Sigmoid colon (tissue), 7 donors: ENCODE results near the gene SIM1. TPM values are rescaled to one million over a fixed set of nuclear protein-coding genes. Genes with fewer than 3 reads are reported as not detected.

Source experiments
- DNase-seq: peaks from one replicate; pipeline ENCODE4 v3.0.0-alpha.2; 2019
- H3K27ac ChIP-seq, 4 donors: fragments of 200-600 bp; sonication (generic); one replicate each; pipeline ENCODE4 v1.5.1; 2016 to 2019; ENCODE audit warnings: mild to moderate bottlenecking in 1 of 4
- H3K27me3 ChIP-seq, 3 donors: fragments of 200-600 bp; sonication (generic); one replicate each; pipeline ENCODE4 v1.5.1; 2019; ENCODE audit warnings: mild to moderate bottlenecking in 1 of 3
- H3K36me3 ChIP-seq, 4 donors: fragments of 200-600 bp; sonication (generic); one replicate each; pipeline ENCODE4 v1.5.1; 2016 to 2019
- H3K4me1 ChIP-seq, 4 donors: fragments of 200-600 bp; sonication (generic); one replicate each; pipeline ENCODE4 v1.5.1; 2017 to 2019
- H3K4me3 ChIP-seq, 4 donors: fragments of 200-600 bp; sonication (generic); one replicate each; pipeline ENCODE4 v1.5.1; 2017 to 2019; ENCODE audit warnings: mild to moderate bottlenecking in 2 of 4, moderate library complexity in 1 of 4
- H3K9me3 ChIP-seq, 4 donors: fragments of 200-600 bp in 3 of 4; sonication (generic) in 3 of 4; one replicate each; pipeline versions ENCODE4 v1.5.1 to v1.6.1; 2013 to 2019
- EP300 ChIP-seq, 4 donors: sonication (generic); formaldehyde crosslinking; IDR thresholded peaks; one replicate each; pipeline ENCODE4 v1.6.1; 2017; ENCODE audit warnings: antibody characterized with exemption in 4 of 4
- POLR2A ChIP-seq, 2 donors: fragments of 450-650 bp; IDR thresholded peaks; one replicate each; pipeline ENCODE4 v1.6.1; 2016; ENCODE audit warnings: antibody characterized with exemption in 2 of 2, mild to moderate bottlenecking in 2 of 2, moderate library complexity in 2 of 2
- POLR2AphosphoS5 ChIP-seq, 4 donors: sonication (generic); formaldehyde crosslinking; IDR thresholded peaks; one replicate each; pipeline ENCODE4 v1.6.1; 2017; ENCODE audit warnings: antibody characterized with exemption in 4 of 4
- WGBS, 2 donors: extraction: QIAGEN DNeasy Blood & Tissue Kit; methylation state at CpG; one replicate each; pipeline ENCODE4 v1.1.7; 2013; 5-methylcytosine and 5-hydroxymethylcytosine counted together
- intact Hi-C: fragments of 100-400 bp; cut with DNase I; formaldehyde crosslinking; loops from one replicate; pipeline ENCODE4 v1.15.1; 2023
- polyA plus RNA-seq, 3 donors: library from polyadenylated mRNA; stranded (reverse); fragments of 200-250 nt; gene quantifications; one replicate each; pipeline ENCODE4 v1.2.3, GENCODE V29; 2013
- total RNA-seq, 4 donors: library from RNA; depleted of rRNA; stranded (reverse); fragments of >200 nt; gene quantifications; one replicate each; pipeline ENCODE4 v1.1.0, GENCODE V29; 2016
- TF ChIP-seq, protein P1 (sequence below), 4 experiments: fragments of 450-650 bp in 3 of 4; fragments of 200-600 bp in 1 of 4; IDR thresholded peaks; one replicate each; pipeline ENCODE4 v1.5.1; 2016 to 2019; ENCODE audit warnings: antibody characterized with exemption in 4 of 4, mild to moderate bottlenecking in 3 of 4, moderate library complexity in 2 of 4
- donor health status: healthy with polysubstance abuse.
- donor health status: Bipolar disorder and iron deficiency.
- donor health status: healthy.

The SIM1 gene
- total and polyA plus RNA-seq, 7 donors = not detected

GRCh38 chr6:100504786-100505737, 40.3 kb upstream of the SIM1 start:
- no peak overlapping the region for H3K4me3 ChIP-seq
- 76 to 80% methylated on average over 6 of the region's 6 CpGs for WGBS, 2 donors
- H3K9me3 ChIP-seq = no peaks in the 10 kb centered on the region
- no peaks in the 10 kb centered on the region for H3K4me1 ChIP-seq
- intact Hi-C loops = no loop called here
- H3K27ac ChIP-seq = no peak overlapping the region
- TF ChIP-seq, protein P1, sequence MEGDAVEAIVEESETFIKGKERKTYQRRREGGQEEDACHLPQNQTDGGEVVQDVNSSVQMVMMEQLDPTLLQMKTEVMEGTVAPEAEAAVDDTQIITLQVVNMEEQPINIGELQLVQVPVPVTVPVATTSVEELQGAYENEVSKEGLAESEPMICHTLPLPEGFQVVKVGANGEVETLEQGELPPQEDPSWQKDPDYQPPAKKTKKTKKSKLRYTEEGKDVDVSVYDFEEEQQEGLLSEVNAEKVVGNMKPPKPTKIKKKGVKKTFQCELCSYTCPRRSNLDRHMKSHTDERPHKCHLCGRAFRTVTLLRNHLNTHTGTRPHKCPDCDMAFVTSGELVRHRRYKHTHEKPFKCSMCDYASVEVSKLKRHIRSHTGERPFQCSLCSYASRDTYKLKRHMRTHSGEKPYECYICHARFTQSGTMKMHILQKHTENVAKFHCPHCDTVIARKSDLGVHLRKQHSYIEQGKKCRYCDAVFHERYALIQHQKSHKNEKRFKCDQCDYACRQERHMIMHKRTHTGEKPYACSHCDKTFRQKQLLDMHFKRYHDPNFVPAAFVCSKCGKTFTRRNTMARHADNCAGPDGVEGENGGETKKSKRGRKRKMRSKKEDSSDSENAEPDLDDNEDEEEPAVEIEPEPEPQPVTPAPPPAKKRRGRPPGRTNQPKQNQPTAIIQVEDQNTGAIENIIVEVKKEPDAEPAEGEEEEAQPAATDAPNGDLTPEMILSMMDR (IDR thresholded peaks at IDR 0.05) = no peak
- TF ChIP-seq POLR2AphosphoS5 (IDR thresholded peaks at IDR 0.05) = no peak
- TF ChIP-seq EP300 (IDR thresholded peaks at IDR 0.05) = no peak
- TF ChIP-seq POLR2A (IDR thresholded peaks at IDR 0.05) = no peak
- no peaks in the 10 kb centered on the region for H3K27me3 ChIP-seq
- no peak for DNase-seq
- peaks cover 0 to 16% (median 0%) of the 10 kb centered on the region in 4 donors for H3K36me3 ChIP-seq

DNA sequence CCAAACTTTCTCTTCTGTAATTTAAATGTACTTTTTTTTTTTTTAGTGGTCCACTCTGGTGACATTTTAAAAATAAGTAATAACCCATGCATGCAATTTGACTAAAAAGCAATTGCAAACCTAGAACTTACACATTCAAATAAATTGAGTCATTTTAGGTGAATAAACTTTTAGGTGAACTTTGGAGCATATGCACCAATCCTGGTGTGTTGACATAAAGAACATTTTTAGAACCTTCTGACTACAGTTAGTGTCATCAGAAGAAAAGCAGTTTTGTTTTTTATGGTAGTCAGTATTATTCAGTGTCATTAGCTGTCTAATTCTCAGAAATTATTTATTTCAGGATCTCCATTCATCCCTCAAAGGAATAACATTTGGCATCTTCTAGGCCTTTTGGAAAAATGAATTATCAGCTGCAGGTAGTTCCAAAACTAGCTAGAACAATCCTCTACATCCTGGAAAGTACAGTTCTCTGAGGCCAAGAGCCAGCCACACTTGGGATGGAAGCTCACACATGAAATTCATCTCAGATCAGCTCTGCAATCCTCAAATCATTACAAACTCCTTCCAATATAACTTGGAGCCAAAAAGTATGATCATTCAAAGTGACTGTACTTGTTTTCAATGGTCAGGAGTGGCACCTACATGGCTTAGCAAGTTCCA, 38.5 kb upstream of the SIM1 start:
- no peaks in the 10 kb centered on the region for H3K27me3 ChIP-seq
- H3K27ac ChIP-seq = no peak overlapping the region
- no peak for TF ChIP-seq EP300 (IDR thresholded peaks at IDR 0.05)
- no peak for TF ChIP-seq POLR2AphosphoS5 (IDR thresholded peaks at IDR 0.05)
- TF ChIP-seq, protein P1 (IDR thresholded peaks at IDR 0.05) = no peak
- no peak for TF ChIP-seq POLR2A (IDR thresholded peaks at IDR 0.05)
- no peaks in the 10 kb centered on the region for H3K4me1 ChIP-seq
- no peak for DNase-seq
- no peaks in the 10 kb centered on the region for H3K9me3 ChIP-seq
- intact Hi-C loops = no loop called here
- H3K36me3 ChIP-seq = peaks cover 0 to 4% (median 0%) of the 10 kb centered on the region in 4 donors
- H3K4me3 ChIP-seq = no peak overlapping the region

- intact Hi-C loops = no loop called here
- Histone ChIP-seq H3K4me1 (no peaks in the 10 kb centered on the region), H3K9me3 (no peaks in the 10 kb centered on the region), H3K27ac (no peak overlapping the region), H3K27me3 (peaks cover 0 to 3% (median 0%) of the 10 kb centered on the region in 3 donors), H3K36me3 (no peaks in the 10 kb centered on the region), H3K4me3 (no peak overlapping the region)
- DNase-seq = no peak
- WGBS, 2 donors = 20 to 59% methylated on average over 6 of the region's 6 CpGs
- TF ChIP-seq POLR2A (IDR thresholded peaks at IDR 0.05) (no peak), EP300 (IDR thresholded peaks at IDR 0.05) (no peak), POLR2AphosphoS5 (IDR thresholded peaks at IDR 0.05) (no peak)
- TF ChIP-seq, protein P1 (IDR thresholded peaks at IDR 0.05) = no peak
These were observed 28.6 kb upstream of the SIM1 start for GRCh38 chr6:100493206-100493888.

- H3K9me3 ChIP-seq = no peaks in the 10 kb centered on the region
- TF ChIP-seq POLR2AphosphoS5 (IDR thresholded peaks at IDR 0.05) = no peak
- TF ChIP-seq, protein P1 (IDR thresholded peaks at IDR 0.05) = no peak
- intact Hi-C loops = no loop called here
- 46 to 56% methylated on average over 13 of the region's 13 CpGs for WGBS, 2 donors
- no peak overlapping the region for H3K27ac ChIP-seq
- no peak for DNase-seq
- no peaks in the 10 kb centered on the region for H3K36me3 ChIP-seq
- H3K27me3 ChIP-seq = peaks cover 0 to 5% (median 0%) of the 10 kb centered on the region in 3 donors
- H3K4me3 ChIP-seq = no peak overlapping the region
- no peaks in the 10 kb centered on the region for H3K4me1 ChIP-seq
These were observed 27.4 kb upstream of the SIM1 start for GRCh38 chr6:100491952-100492670.
